ENCODE measurements around the gene NAA16. TPM values are rescaled to one million over a fixed set of nuclear protein-coding genes. Genes with fewer than 3 reads are reported as not detected.

NAA16 gene
- total and polyA plus RNA-seq, 2 of the 4 experiments (the other 2 are of a cell fraction), result 6.6 to 8.8 TPM

GRCh38 chr13:41401366-41401765 is 90.3 kb downstream of the NAA16 start:
- no peak overlapping the region for H3K4ac ChIP-seq (ENCODE audit: low read depth, low read length)
- H3K27ac ChIP-seq (ENCODE audit: insufficient read depth, low read length), result no peak overlapping the region
- no peak overlapping the region for H2AK9ac ChIP-seq (replicated peaks; ENCODE audit: low read depth, low read length, poor library complexity)
- H4K8ac ChIP-seq (ENCODE audit: low read depth in 2 of 2, low read length in 2 of 2), result no peak overlapping the region
- H4K20me1 ChIP-seq (ENCODE audit: insufficient read depth, low read length), result no peaks in the 10 kb centered on the region
- H2BK20ac ChIP-seq (ENCODE audit: low read depth, low read length), result no peak overlapping the region
- H3K79me1 ChIP-seq (ENCODE audit: low read depth in 1 of 2, low read length in 2 of 2), result no peaks in the 10 kb centered on the region
- H2AFZ ChIP-seq (replicated peaks; ENCODE audit: low read length, poor library complexity), result peak overlapping the region; percentile 73
- POLR2A ChIA-PET (ENCODE audit: unreplicated experiment), result no interaction called here
- dilution Hi-C loops (cut with HindIII; ENCODE audit: low sequenced_read_pairs, unreplicated experiment), result no loop called here
- peak overlapping the region; percentile 59; the same call in 1 of the 2 replicates for H3K14ac ChIP-seq (replicated peaks; ENCODE audit: low read depth, low read length)
- ATAC-seq (ENCODE audit: low read depth) (no peak), DNase-seq (no peak)
- H3K18ac ChIP-seq (ENCODE audit: low read depth, low read length), result no peak overlapping the region
- no peak overlapping the region for H3K4me3 ChIP-seq (ENCODE audit: insufficient read depth, low read depth, low read length)
- H3K23ac ChIP-seq (ENCODE audit: low read depth, low read length), result no peak overlapping the region
- H2BK15ac ChIP-seq (ENCODE audit: low read depth, low read length), result no peak overlapping the region
- H3K27me3 ChIP-seq (ENCODE audit: control insufficient read depth, insufficient read depth, low read length), result no peaks in the 10 kb centered on the region
- intact Hi-C loops (cut with micrococcal nuclease), result no loop called here
- no peak overlapping the region for H3K9ac ChIP-seq (ENCODE audit: low read depth, low read length)
- peaks cover 2% of the 10 kb centered on the region; the same call in 1 of the 2 replicates for H3K9me1 ChIP-seq (ENCODE audit: insufficient read depth, low read length)
- H2BK5ac ChIP-seq (ENCODE audit: low read depth, low read length, poor library complexity, severe bottlenecking), result no peak overlapping the region
- H3K36me3 ChIP-seq (ENCODE audit: control insufficient read depth, insufficient read depth, low read length), result no peaks in the 10 kb centered on the region
- TF ChIP-seq NFE2L2 (IDR thresholded peaks at IDR 0.05; ENCODE audit: low read depth, low read length) (no peak), RFX5 (IDR thresholded peaks at IDR 0.05; ENCODE audit: low read depth, low read length) (no peak), USF2 (IDR thresholded peaks at IDR 0.05; ENCODE audit: low read depth, low read length) (no peak), RCOR1 (IDR thresholded peaks at IDR 0.05; ENCODE audit: insufficient replicate concordance, low read length) (no peak), CHD1 (IDR thresholded peaks at IDR 0.05; ENCODE audit: low read depth, low read length) (no peak)
- no peak overlapping the region for H4K5ac ChIP-seq (ENCODE audit: low read depth, low read length)
- no peak overlapping the region for H4K91ac ChIP-seq (ENCODE audit: insufficient read depth, low read depth, low read length)
- H2AK5ac ChIP-seq (ENCODE audit: low read depth, low read length), result peak overlapping the region; percentile 20; the same call in 1 of the 2 replicates
- no peak overlapping the region for H3K56ac ChIP-seq (ENCODE audit: extremely low read depth, insufficient read depth, low read length)
- no CpG with 5 or more reads among the region's 4 CpGs for WGBS, 2 experiments (ENCODE audit: extremely low coverage in 2 of 2, insufficient read length in 1 of 2)
- CTCF ChIA-PET, result no interaction called here
- no peaks in the 10 kb centered on the region for H3K9me3 ChIP-seq (ENCODE audit: control insufficient read depth, insufficient read depth, low read length)
- H3K4me1 ChIP-seq (ENCODE audit: control insufficient read depth, insufficient read depth, low read length), result no peaks in the 10 kb centered on the region
- BruUV-seq (replicated peaks), result no TSS peak
- in situ Hi-C loops (cut with MboI; ENCODE audit: low sequenced_read_pairs), result no loop called here
- no peak overlapping the region for H2BK120ac ChIP-seq (ENCODE audit: low read depth, low read length)
- H3K4me2 ChIP-seq (ENCODE audit: low read depth, low read length), result no peak overlapping the region

Data from IMR-90 (cell line).